ENCODE data around the gene STIM1.
"Not testable (repeated sequence)": the region's sequence is repeated elsewhere in the genome, so short reads cannot be mapped to it uniquely, and the experiment has no call there.

The STIM1 gene

GRCh38 chr11:4040461-4040860 lies 185.0 kb downstream of the STIM1 start:
- DNase-seq: no peak

- DNase-seq: no peak
Measured at GRCh38 chr11:4041731-4042391, 186.4 kb downstream of the STIM1 start.

- DNase-seq: no peak
Measured at GRCh38 chr11:4044976-4045646, 189.6 kb downstream of the STIM1 start.

GRCh38 chr11:4048340-4048739 lies 192.9 kb downstream of the STIM1 start:
- no peak for DNase-seq

GRCh38 chr11:4049006-4049405 lies 193.5 kb downstream of the STIM1 start:
- DNase-seq: no peak

GRCh38 chr11:4050138-4050537 lies 194.7 kb downstream of the STIM1 start:
- no peak for DNase-seq

- DNase-seq: not testable (repeated sequence)
Measured at GRCh38 chr11:4053200-4053599, 197.7 kb downstream of the STIM1 start.

GRCh38 chr11:4054643-4055042 lies 199.2 kb downstream of the STIM1 start:
- no peak for DNase-seq

GRCh38 chr11:4059424-4059823 lies 204.0 kb downstream of the STIM1 start:
- no peak for DNase-seq

- DNase-seq: no peak
Measured at GRCh38 chr11:4060182-4060923, 204.9 kb downstream of the STIM1 start.

- no peak for DNase-seq
Measured at GRCh38 chr11:4061700-4062099, 206.2 kb downstream of the STIM1 start.

- no peak for DNase-seq
Measured at GRCh38 chr11:4063348-4063747, 207.9 kb downstream of the STIM1 start.

- no peak for DNase-seq
Measured at GRCh38 chr11:4064278-4064955, 209.0 kb downstream of the STIM1 start.

GRCh38 chr11:4065086-4065485 lies 209.6 kb downstream of the STIM1 start:
- DNase-seq: no peak

- no peak for DNase-seq
Measured at GRCh38 chr11:4065601-4066377, 210.3 kb downstream of the STIM1 start.

GRCh38 chr11:4066910-4067309 lies 211.4 kb downstream of the STIM1 start:
- no peak for DNase-seq

- no peak for DNase-seq
Measured at GRCh38 chr11:4068962-4069361, 213.5 kb downstream of the STIM1 start.

- DNase-seq: no peak
Measured at GRCh38 chr11:4071325-4071724, 215.9 kb downstream of the STIM1 start.

GRCh38 chr11:4071914-4072313 lies 216.4 kb downstream of the STIM1 start:
- DNase-seq: no peak

GRCh38 chr11:4072668-4073285 lies 217.3 kb downstream of the STIM1 start:
- peak; percentile 70 for DNase-seq

- no peak for DNase-seq
Measured at GRCh38 chr11:4074266-4074665, 218.8 kb downstream of the STIM1 start.

GRCh38 chr11:4076774-4077173 lies 221.3 kb downstream of the STIM1 start:
- no peak for DNase-seq
